GM18861 (cell line): Measurements from ENCODE around the gene EPN3.

Source experiments
- ATAC-seq: cut with Tn5 transposase; IDR thresholded peaks from one replicate; pipeline ENCODE4 v1.9.1; 2021; ENCODE audit not compliant: unreplicated experiment

Gene EPN3

GRCh38 chr17:50547736-50548083 lies 15.2 kb downstream of the EPN3 start:
- ATAC-seq, result no peak

DNA sequence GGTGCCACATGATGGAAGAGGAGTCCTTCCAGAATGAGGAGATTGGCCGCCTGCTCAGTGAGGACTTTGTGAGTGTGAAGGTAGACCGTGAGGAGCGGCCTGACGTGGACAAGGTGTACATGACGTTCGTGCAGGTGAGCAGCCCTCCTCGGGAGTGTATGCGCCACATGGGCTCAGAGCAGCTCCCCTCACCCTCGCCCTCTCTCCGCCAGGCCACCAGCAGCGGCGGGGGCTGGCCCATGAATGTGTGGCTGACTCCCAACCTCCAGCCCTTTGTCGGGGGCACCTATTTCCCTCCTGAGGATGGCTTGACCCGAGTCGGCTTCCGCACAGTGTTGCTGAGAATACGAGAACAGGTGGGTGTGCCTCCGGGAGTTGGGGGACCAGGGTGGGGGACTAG lies 16.3 kb downstream of the EPN3 start:
- ATAC-seq, result no peak

GRCh38 chr17:50549256-50549941 lies 16.9 kb downstream of the EPN3 start:
- no peak for ATAC-seq

DNA sequence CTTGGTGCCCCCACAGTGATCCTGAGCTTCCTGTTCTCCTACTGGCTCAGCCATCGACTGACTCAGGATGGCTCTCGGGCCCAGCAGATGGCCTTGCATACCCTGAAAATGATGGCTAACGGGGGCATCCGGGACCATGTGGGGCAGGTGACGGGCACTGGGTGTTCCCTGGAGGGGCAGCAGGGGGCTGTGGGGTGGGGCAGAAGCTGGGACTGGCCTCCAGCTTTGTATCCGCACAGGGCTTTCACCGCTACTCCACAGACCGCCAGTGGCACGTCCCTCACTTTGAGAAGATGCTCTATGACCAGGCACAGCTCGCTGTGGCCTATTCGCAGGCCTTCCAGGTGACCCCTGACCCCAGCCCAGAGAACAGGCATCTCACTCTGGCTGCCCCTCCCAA lies 17.4 kb downstream of the EPN3 start:
- no peak for ATAC-seq

DNA sequence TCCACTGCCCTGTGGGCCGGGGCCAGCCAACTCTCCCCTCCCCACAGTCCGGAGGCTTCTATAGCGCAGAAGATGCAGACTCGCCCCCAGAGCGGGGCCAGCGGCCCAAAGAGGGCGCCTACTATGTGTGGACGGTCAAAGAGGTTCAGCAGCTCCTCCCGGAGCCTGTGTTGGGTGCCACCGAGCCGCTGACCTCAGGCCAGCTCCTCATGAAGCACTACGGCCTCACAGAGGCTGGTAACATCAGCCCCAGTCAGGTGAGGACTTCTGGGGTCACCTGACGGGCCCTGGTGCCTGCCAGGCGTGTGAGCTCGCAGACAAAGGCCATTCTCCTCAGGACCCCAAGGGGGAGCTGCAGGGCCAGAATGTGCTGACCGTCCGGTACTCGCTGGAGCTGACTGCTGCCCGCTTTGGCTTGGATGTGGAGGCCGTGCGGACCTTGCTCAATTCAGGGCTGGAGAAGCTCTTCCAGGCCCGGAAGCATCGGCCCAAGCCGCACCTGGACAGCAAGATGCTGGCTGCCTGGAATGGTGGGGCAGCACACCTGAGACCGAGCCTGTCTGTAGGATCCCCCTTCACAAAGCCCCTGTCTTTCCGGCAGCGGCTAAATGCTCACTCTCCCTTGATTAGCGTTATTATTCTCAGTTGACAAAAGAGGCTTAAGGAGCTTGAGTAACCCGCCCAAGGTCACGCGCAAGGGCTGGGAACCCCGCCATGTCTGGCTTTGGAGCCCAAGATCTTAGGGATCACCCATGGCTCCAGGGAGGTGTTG lies 18.3 kb downstream of the EPN3 start:
- no peak for ATAC-seq

GRCh38 chr17:50551433-50551815 lies 18.9 kb downstream of the EPN3 start:
- no peak for ATAC-seq

DNA sequence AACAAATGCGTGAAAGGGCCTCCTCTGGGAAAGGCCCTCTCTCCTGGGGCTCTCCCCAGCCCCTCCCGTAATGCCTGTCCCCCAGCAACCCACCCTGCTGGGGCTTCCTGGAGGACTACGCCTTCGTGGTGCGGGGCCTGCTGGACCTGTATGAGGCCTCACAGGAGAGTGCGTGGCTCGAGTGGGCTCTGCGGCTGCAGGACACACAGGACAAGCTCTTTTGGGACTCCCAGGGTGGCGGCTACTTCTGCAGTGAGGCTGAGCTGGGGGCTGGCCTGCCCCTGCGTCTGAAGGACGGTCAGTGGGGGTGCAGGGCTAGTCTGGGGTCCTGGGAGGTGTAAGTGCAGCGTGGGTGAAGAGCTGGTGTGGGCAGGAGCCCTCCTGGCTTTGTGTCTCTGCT lies 19.3 kb downstream of the EPN3 start:
- no peak for ATAC-seq

- ATAC-seq, result no peak
Observed at GRCh38 chr17:50554201-50554600, 21.7 kb downstream of the EPN3 start.

DNA sequence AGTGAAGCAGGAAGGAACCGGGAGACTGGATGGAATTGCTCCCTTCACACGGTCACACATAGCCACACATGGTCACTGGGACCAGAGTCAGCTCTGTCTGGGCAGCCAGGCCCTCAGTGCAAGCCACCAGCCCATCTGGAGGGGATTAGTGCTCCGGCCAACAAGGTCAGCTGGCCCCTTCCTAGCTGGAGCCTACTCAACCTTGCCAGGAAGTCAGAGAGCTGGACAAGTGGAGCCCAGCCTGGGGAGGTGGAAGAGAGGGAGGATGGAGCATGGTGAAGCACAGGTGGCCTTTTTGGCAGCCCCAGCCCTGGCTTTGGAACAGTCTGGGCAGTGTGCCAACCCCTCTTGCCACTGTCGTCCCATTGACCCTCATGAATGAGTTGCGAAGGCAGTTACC lies 24.3 kb downstream of the EPN3 start:
- ATAC-seq, result no peak

GRCh38 chr17:50557630-50558029 lies 25.1 kb downstream of the EPN3 start:
- no peak for ATAC-seq

GRCh38 chr17:50558091-50558490 lies 25.6 kb downstream of the EPN3 start:
- no peak for ATAC-seq

DNA sequence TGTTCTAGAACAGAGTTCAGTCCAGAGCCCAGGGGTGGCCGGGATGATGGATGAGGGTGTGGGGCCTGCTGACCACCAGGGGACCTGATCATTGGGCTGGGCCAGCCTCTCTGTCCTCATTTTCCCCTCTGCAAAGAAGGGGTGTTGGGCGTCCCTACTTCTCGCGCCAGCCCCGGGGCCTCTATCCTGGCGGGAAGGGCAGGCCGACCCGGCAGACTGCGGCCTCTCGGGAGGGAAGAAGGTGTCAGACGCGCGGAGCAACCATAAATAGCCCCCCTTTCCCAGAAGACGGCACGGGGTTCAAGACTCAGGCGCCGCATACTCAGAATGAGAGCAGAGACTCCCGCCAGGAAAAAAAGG lies 26.0 kb downstream of the EPN3 start:
- ATAC-seq, result no peak

GRCh38 chr17:50558941-50559614 lies 26.5 kb downstream of the EPN3 start:
- ATAC-seq, result no peak

DNA sequence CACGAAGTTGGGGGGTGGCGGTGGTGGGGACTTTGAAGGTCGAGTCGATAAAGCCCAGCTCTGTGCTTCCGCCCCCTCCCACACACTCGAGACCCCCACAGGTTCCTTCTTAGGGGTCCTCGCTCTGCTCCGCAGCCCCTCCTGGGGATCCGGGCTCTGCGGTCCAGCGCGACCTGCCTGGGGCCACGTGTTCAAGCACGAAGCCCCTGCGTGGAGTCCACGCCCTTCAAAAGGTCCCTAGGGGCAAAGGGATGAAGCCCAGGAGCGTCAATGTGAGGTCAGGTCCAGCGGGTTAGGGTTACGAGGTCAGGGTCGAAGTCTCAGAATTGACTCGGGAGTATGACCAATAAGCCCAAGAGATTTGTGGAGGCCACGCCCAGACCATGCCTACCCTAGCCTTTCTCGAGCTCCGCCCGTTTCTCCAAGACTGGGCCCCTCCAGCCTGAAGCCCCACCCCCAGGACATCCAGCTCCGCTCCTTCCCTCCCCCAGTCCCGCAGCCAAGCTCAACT lies 27.2 kb downstream of the EPN3 start:
- no peak for ATAC-seq

DNA sequence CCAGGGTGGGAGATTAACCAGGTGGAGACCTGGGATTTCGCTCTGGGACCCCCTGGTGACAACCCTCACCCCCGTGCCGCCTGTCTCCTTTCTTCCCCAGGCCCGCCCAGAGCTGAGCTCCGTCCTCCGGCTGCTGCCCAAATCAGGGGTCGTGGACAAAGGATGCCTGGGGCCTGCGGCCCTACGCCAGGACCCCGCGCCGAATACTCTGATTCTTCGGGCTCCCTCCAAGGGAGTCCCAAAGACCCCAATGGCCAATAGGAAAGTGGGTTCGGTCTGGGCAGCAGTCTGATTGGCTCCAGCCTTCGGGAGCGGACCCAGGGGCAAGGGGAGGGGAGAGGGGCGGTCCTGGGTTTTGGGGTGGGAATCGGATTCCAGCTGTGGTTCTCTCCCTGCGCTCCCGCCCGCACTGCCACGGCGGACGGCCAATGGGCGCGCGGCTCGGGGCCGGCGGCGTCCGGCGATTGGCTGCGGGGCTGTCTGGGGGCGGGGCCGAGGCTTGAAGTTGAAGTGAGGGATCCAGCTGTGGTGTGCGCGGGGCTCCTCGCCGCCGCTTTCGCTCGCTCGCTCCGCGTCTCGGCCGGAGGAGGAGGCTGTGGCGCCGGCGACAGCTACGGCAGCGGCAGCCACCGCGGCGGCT lies 27.8 kb downstream of the EPN3 start, which contains the start of gene CACNA1G:
CACNA1G (plus strand) TSS at position 531 of the 640 bp plus-strand sequence. CDS start 745 bp downstream, outside the sequence.
- ATAC-seq, result peak; percentile 80

DNA sequence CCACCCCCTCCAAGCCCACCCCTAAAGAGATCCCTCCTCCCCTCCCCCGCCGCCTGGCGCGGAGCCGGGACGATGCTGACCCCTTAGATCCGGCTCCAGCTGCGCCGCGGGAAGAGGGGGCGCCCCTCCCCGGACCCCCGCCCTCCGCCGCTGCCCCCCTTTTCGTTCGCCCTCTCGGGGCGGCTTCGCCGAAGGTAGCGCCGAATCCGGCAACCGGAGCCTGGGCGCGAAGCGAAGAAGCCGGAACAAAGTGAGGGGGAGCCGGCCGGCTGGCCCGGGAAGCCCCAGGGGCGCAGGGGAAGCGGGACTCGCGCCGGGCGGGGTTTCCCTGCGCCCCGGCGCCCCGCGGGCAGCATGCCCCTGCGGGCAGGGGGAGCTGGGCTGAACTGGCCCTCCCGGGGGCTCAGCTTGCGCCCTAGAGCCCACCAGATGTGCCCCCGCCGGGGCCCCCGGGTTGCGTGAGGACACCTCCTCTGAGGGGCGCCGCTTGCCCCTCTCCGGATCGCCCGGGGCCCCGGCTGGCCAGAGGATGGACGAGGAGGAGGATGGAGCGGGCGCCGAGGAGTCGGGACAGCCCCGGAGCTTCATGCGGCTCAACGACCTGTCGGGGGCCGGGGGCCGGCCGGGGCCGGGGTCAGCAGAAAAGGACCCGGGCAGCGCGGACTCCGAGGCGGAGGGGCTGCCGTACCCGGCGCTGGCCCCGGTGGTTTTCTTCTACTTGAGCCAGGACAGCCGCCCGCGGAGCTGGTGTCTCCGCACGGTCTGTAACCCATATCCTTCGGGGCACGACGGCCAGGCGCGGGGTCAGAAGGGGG lies 28.6 kb downstream of the EPN3 start:
- ATAC-seq, result no peak

DNA sequence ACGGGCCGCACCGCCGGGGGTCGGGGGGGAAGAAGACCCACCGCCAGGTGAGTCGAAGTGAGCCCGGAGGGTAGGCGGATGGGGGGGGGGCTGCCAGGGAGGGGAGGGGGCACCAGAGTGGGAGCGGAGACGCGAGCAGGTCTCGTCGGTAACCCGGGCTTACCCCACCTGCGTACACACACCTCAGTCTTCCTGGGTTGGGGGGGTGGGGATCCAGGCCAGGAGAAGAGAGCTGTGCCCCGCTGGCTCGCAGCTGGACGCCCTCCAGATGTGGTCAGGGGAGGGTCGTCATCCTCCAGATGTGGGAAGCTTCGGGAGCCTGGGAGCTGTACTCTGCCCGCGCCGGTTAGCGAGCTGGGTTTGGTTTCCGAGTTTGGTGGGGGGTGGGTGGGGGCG lies 29.2 kb downstream of the EPN3 start:
- no peak for ATAC-seq

DNA sequence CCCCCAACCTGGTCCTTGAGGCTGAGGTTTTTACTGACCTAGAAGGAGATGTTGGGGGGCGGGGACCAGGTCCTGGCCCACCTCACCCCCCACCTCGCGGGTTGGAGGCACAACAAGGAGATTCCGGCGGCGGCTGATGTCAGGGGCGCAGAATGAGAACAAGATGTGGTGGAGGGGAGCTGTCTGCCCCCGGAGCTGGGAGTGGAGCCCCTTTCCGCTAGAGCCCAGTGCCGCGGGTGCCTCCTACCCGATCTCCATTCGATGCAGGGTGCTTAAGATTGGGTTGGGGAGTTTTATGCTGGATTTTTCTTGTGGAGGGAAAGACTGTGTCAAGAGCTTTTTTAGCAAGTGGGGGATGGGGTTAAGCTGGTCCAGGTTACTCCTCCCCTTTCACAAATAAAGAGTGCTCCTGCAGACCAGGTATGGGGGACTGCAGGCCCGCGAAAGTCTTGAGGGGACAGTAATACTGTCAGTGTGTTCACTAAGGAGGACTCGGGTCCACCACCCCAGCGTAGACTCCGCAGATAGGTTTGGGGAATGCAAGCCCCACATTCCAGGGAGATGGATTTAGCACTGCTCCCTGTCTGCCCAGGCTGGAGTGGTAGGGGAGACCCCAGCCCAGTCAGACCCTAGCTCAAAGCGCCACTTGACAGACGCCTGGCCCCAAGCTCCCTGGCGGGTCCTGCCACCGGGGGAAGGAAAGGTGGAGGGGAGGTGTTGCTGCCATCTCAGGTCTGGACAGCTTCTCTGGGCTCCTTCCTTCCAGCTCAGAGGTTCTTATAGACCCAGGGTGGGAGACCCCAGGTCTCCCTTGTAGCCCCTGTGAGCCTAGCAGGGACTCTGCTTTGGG lies 29.9 kb downstream of the EPN3 start:
- no peak for ATAC-seq

GRCh38 chr17:50563092-50563511 lies 30.6 kb downstream of the EPN3 start:
- ATAC-seq, result no peak

DNA sequence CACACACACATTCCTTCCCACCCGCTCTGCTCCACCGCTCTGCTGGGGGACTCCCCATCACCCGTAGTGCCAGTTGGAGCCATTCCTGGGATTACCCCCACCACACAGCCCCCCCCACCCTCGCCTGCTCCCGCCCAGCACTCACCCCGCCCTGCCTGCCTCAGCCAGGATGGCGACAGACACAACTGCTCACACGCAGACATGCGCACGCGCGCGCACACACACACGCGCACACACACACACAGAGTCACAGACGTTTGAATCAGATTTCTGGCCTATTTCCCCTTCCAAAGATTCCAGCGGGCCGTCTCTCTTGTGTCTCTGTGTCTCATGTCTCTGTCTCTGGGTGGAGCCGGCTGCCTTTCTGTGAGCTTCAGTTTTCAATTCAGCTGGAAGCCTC lies 32.4 kb downstream of the EPN3 start:
- ATAC-seq, result no peak
